GM19239 (cell line): ENCODE measurements around the gene ZDHHC9.
A peak's percentile ranks its signal among the peaks of the same experiment; 100 is the strongest.
"Not testable (repeated sequence)": the region's sequence is repeated elsewhere in the genome, so short reads cannot be mapped to it uniquely, and the experiment has no call there.

Source experiments
- DNase-seq: peaks from one replicate; pipeline ENCODE4 v3.0.0; 2011; ENCODE audit warnings: low spot score; ENCODE audit not compliant: insufficient read length
- FAIRE-seq: peaks from 2 replicates; lab custom pipeline; 2011; peaks lifted over from hg19 to GRCh38; lab: Jason Lieb, UNC

Gene ZDHHC9

GRCh38 chrX:129843459-129844306 lies at the start of gene ZDHHC9:
Gene ZDHHC9 (minus strand): TSS chrX:129843886. CDS start chrX:129841945, 1,941 bp downstream.
- DNase-seq (peak; percentile 76), FAIRE-seq (peak; percentile 84)

DNA sequence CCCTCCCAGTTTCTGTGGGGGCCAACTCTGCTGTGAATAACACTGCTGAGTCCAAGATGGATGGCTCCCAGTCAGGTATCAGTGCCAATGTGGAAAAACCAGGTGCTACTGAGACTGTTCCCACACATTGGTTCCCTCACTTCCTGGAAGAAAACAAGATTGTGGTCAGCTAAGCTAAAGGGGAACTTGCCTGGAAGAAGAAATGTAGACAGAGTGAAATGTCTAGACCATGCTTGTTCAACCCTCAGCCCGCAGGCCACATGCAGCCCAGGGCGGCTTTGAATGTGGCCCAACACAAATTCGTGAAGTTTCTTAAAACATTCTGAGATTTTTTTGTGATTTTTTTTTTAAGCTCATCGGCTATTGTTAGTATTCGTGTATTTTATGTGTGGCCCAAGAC lies 33.7 kb upstream of the ZDHHC9 start:
- DNase-seq (no peak), FAIRE-seq (no peak)

GRCh38 chrX:129876771-129877305 lies 33.2 kb upstream of the ZDHHC9 start:
- DNase-seq (no peak), FAIRE-seq (no peak)

DNA sequence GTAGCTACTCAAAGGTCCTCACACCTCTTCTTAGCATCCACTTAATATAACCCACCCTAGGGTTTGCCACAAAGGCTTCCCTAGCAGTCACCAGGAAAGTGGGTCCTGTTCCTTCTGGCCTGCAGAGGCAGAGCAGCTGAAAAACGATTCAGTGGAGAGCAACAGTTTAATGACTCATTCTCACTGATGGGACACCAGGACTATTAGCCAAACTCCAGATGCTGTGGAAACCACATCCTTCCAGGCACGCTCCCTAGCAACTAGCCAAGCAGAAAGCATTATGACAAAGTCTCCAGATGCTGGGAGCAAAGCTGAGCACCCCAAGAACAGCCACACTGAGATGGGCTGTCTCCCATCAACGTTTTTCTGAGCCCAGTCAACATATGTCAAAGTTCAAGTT lies 32.0 kb upstream of the ZDHHC9 start:
- DNase-seq (no peak), FAIRE-seq (no peak)

- DNase-seq (no peak), FAIRE-seq (no peak)
Measured at GRCh38 chrX:129872524-129872923, 28.8 kb upstream of the ZDHHC9 start.

- DNase-seq, FAIRE-seq: not testable (repeated sequence)
Measured at GRCh38 chrX:129866321-129866720, 22.6 kb upstream of the ZDHHC9 start.

DNA sequence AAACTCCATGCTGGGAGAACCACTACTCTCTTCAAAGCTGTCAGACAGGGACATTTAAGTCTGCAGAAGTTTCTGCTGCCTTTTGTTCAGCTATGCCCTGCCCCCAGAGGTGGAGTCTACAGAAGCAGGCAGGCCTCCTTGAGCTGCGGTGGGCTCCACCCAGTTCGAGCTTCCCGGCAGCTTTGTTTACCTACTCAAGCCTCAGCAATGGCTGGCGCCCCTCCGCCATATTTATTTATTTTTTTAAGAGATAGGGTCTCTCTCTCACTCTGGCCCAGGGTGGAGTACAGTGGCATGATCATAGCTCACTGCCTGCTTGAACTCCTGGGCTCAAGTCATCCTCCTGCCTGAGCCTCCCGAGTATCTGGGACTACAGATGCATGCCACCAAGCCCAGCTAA lies 15.4 kb upstream of the ZDHHC9 start:
- not testable (repeated sequence) for FAIRE-seq, DNase-seq

DNA sequence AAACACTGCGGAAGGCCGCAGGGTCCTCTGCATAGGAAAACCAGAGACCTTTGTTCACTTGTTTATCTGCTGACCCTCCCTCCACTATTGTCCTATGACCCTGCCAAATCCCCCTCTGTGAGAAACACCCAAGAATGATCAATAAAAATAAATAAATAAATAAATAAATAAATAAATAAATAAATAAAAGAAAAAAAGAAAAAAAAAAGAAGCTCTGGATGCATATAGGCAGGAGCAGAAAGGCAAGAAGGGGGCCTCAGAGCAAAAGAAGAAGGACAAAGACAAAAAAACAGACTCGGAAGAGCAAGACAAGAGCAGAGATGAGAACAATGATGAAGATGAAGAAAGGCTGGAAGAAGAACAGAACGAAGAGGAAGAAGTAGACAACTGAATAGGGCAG lies 8.1 kb upstream of the ZDHHC9 start:
- FAIRE-seq, DNase-seq: not testable (repeated sequence)

DNA sequence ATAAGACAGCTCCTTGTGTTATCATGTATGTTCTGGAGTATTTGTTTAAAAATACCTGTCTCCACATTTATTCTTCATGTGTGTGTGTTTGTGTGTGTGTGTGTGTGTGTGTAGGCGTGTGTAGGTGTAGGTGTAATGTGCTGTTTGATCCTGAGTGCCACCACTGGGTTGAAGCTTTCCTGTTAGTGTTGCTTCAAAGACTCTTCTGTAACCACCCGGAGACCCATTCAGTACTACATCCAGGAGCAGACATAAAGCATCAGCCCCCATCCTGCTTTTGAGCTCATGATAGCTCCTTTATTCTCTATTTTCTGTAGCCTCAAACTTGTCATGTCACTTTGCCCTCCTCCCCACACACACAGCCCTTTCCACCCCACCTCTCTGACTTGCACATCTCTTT lies 3.0 kb upstream of the ZDHHC9 start:
- no peak for FAIRE-seq

GRCh38 chrX:129845616-129846190 lies 2.0 kb upstream of the ZDHHC9 start:
- no peak for FAIRE-seq
- no peak for DNase-seq

More for the DNA sequence above, 3.0 kb upstream of the ZDHHC9 start:
- no peak for DNase-seq

- no peak for FAIRE-seq
- DNase-seq, result no peak
Measured at GRCh38 chrX:129843209-129843458, 552 bp downstream of the ZDHHC9 start.

DNA sequence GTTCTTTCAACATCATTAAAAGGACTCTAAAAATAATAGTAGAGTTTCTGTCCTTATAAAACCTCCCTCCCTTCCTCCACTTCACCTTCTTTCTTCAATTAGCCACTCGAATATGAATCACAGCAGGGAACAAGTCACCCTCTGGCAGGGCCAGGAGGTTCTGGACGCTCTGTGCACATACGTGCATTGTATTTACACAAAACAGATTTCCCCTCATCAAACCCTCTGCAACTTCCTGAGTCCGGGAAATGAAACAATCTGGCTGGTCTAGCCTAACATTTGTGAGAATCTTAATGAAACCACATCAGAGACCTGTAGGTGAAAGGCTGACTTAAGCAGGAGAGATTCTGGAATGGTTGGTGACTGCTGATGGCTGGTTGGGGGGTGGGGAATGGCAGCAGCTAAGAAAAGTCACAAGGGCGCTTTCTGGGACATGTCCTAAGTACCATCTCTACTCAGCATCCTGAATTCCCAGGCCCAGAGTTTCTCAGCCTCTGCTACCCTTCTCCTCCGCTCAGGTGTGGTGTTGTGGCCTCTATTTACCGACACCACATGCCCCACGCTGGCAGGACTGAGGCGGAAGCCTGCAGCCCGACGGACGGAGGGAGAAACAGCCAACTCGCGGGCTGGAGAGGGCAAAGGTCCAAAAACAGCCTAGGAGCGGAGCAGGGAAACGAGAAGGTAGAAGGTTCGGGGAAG lies 1.0 kb downstream of the ZDHHC9 start:
- no peak for DNase-seq

GRCh38 chrX:129840344-129840743 lies 3.3 kb downstream of the ZDHHC9 start:
- no peak for DNase-seq
- FAIRE-seq, result no peak

More for the DNA sequence above, 1.0 kb downstream of the ZDHHC9 start:
- FAIRE-seq, result peak; percentile 77

DNA sequence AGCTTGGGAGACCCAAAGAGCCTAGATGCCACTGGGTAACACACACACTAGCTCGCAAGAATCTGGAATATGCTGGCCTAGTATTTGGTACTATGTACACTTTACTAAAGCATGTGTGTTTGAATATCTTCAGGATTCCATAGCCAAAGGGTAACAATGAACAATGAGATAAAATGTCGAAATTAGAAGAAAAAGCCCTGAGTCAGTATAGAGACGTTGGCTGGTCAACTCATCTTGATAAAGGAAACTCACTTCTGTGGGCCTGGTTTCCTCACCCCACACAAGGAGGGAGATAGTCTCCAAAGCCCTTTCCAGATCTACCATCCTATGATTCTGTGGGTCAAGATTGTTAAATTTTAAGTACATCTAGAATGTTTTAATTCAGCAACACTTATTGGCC lies 6.9 kb downstream of the ZDHHC9 start:
- DNase-seq, result no peak
- FAIRE-seq, result no peak

GRCh38 chrX:129833153-129833990 lies 10.3 kb downstream of the ZDHHC9 start:
- FAIRE-seq (no peak), DNase-seq (no peak)

DNA sequence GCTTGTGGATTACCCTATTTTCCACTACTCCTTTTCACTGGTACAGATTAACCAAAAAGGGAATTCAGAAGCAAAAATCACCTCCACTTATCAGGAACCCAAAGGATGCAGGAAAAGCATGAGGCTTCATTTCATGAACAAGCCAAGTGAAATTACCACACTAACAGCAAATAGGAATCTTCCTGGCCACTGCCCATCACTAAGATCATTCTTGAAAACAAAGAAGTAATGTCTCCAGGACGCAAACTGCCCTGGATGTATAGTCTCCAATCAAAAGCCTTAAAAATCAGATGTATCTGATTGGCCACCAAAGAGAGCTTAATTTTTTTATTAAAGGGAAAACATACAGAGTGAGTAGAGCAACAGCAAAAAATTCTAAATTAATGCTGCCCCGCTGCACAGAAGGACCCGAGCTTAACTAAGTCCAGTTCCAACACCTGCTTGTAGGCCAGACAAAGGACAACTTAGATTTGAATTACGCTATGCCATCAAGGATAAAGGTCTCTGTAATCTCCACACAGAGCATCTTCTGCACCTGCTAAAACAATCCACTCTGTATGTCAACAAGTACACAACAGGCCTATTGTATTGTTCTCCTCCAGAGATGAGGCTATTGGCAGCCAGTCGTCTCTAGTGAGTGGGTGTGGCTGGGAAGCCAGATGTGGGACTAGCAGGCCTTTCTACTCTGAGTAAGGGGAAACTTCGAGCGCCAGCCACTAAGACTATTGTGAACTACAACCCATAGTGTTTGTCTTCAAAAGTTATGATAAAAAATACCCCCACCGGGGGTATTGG lies 12.4 kb downstream of the ZDHHC9 start:
- FAIRE-seq (no peak), DNase-seq (no peak)

DNA sequence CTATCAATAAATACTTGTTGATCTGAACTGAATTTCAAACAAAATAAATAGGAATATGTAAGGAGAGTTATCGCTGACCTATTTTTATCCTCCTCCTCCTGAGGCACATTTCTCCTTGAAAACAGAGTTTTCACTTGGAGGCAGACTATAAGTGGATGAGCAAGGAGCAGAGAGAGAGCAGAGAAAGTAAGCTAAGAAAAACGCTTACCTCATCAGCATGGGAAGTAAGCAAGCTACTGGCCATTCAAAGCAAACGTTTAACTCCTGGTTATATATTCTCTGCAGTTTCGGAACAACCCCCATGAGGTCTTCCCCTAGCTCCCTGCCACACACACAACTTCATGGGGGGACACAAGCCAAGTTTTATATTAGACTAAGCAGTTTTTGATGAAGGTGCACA lies 13.2 kb downstream of the ZDHHC9 start:
- DNase-seq, result no peak
- no peak for FAIRE-seq

DNA sequence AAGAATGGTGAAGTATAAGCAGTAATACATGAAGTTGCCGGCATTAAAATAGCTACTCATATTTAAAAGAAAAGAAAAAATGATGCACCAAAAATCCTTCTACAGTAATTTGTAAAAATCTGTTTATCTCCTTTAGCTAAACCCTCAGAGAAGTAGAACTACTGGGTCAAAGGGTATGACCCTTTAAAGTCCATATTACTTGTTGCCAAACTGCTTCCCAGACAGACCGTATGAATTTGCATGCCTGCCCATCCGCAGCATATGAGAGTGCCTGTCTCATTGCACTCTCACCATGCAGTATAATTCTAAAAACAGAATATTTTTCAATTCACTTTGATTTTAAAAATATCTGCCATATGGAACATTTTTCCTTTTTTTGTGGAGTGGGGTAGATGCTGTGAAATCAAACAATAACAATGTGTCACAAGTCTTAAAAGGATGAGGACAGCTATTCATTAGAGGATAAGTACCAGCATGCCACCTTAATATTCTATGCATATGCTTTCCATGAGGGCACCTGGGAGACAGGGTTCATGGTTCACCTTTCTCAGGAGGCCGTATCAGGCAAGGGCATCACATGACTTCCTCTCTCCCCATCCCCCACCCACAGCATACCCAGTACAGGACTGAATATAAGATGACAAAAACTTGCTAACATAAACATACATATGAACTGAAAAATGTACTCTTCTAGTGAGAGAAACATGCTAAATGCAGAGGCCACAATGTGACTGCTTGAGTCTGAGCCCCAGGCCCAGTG lies 17.8 kb downstream of the ZDHHC9 start:
- no peak for FAIRE-seq

DNA sequence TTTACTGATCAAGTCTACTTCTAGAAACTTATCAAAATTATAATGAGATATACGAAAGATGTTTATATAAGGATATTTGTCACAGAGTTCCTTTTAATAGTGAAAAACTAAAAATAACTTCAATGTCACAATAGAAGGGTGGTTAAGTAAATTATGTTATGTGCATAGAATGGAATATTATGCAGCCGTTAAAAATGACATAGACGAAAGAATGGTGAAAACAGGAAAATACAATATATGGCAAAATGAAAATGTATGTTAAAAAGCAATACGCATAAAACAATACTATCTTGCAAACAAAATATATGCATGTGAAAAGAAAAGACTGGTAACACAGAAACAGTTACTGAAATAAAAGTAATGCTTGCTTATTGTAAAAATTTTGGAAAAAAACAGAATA lies 19.1 kb downstream of the ZDHHC9 start:
- no peak for FAIRE-seq
- no peak for DNase-seq

More for the DNA sequence above, 17.8 kb downstream of the ZDHHC9 start:
- no peak for DNase-seq
